ENCODE measurements around the gene ARHGDIG. TPM values are rescaled to one million over a fixed set of nuclear protein-coding genes. Genes with fewer than 3 reads are reported as not detected.
"Not testable (repeated sequence)": the region's sequence is repeated elsewhere in the genome, so short reads cannot be mapped to it uniquely, and the experiment has no call there.

Gene ARHGDIG
- total RNA-seq, 1 donor from 2014 or later, result not detected

DNA sequence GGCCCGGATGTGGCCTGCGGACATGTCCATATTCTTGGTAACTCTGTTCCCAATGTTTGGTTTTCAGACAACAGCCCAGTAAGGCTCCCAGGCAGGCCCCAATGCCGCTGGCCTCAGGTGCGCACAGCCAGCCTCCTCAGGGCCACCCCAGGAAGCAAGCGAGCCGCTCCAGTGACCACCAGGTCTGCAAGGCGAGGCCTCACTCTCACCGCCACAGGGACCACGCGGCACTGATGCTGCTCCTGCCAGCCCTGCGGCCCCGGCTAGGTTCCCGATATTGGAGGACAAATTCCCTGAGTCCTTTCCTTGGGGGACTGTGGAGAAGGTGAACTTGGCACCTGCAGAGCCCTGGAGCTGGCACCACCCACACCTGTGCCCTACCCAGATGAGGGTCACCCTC is 21.6 kb downstream of the ARHGDIG start:
- ATAC-seq, result no peak

DNA sequence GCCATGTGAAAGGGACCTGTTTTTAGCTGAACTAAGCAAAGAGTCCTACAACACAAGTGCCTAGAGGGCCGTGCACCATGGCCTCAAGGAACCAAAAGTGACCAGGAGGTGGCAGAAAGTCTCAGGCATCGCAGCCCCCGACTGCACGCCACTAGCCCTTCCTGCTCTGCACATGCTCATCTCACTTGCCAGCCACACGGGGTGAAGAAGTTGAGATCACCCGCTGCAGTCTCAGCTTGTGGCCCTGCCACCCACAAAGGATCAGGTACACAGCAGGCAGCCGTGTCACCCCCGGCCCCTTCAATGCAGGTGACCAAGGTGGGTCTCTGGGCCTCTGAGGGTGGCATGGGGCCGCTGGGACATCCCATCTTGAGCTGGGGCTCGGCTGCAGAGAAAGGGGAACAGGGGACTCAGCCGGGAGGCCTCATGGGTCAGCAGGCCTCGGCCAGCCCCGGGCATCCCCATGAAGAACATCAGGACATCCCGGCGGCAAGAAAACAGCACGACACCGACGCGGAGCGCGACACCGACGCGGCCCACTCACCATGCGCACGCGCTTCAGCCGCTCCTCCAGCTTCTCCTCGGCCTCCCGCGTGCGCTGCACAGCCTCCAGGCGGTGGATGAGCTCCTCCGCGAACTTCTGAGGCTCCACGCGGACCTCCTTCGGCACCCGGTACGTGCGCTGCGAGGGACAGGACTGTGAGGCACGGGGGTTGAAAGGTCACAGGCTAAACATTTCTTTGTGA is 23.5 kb downstream of the ARHGDIG start:
- ATAC-seq, result no peak

DNA sequence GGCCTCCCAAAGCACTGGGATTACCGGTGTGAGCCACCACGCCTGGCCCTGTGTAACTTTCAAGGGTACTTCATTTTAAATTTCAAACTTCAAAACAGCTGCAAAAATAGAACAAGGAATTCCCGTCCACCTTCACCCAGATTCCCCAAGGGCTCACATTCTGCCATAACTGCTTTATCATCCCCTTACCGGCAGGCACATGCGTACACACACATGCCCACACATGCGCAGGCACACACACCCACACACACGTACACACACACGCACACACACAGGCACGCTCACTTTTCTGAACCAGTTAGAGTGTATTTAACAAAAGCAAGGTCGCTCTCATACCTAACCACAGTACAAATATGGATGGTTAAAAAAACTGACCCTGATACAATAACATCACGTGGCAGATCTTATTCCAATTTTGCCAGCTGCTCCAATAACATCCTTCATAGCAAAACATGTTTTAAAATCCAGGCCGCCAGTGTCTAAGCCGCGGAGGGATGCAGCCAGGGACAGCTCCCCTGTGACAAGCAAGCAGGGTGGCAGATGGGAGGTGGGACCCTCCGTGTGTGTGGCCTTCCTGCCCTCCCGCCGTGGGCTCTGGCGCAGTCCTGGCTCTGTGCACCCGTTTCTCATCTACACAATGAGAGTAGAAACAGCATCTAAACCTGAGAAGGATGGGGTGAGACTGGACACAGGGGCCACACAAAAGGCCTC is 25.7 kb downstream of the ARHGDIG start:
- peak; percentile 69 for ATAC-seq

DNA sequence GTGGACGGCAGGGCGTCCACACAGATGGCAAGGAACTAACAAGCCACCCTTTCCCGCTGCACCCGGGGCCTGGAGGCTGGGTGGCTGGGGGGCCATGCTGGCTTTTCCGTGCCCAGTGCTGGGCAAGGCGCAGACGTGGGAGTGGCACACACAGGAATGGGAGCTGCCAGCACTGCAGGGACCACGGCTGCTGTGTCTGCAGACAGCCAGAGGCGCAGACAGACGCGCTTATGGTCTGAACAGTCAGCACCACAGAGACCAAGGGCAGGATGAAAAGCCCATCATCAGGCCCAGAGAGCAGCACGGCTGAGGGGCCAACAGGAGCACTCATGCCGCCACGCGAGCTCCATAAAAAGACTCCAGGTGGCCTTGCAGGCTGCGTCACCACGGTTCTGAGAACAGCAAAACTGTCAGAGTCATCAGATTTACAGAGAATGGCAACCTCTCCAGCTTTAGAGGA is 26.6 kb downstream of the ARHGDIG start:
- ATAC-seq, result no peak

DNA sequence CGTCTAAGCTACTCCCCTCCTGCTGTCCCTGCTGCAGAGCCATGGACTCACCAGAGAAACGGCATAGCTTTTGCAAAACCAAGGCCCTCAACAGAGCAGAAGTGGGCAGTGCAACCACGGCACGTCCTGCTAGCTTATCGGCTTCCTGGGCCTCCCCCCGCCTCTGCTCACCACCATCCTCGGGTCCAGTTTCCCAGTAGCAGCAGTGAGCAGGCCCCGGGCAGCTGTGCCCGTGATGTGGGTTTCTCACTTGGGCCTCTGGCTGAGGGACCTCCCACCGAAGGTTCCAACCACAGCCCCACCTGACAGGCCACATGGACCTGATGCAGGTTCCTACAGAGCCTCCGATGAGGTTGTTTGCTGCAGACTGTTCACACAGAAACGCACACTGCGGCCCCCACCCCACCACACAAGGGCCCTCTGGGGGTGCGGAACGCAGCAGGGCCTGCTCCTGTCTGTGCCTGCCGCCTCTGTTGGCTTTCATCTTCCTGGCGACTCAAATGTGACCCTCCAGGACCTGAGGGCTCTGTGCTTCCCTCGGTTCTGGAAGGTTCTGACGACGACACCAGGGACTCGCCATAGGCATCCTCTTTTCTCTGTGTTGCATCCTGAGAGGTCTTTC is 27.4 kb downstream of the ARHGDIG start:
- no peak for ATAC-seq

DNA sequence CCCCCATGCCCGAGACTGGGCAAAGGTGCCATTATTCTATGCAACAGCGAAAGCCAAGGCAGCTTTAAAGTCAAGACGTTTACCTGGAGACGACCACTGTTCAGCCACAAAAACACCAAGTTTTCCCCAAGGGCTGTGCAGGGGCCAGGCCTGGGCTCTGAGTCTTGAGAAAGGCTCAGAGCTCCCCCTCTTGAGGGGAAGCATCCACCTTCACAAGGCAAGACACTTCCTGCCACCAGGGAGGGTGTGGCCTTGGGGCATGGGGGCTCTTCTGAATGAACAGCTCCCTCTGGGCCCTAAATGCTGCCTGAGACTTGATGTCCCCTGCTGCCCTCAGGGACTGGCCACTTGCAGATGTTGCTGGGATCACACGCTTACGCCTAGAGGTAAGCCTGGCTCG is 29.1 kb downstream of the ARHGDIG start:
- no peak for ATAC-seq

DNA sequence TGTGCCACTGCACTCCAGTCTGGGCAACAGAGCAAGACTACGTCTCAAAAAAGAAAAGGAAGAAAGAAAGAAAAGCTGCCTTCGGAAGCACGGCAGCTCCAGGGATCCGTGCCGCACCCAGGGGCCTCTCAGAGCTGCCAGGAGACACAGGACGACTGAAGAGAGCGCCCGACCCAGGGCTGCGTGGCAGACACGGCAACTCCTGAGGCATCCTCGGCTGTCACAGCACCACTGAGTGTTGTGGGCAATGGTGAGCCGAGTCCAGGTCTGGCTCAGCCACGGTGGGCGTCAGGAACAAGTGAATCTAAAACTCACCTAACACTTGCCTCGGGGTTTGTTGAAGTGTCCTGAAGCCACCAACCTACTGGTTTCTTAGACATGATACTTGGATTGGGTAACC is 31.3 kb downstream of the ARHGDIG start:
- no peak for ATAC-seq

DNA sequence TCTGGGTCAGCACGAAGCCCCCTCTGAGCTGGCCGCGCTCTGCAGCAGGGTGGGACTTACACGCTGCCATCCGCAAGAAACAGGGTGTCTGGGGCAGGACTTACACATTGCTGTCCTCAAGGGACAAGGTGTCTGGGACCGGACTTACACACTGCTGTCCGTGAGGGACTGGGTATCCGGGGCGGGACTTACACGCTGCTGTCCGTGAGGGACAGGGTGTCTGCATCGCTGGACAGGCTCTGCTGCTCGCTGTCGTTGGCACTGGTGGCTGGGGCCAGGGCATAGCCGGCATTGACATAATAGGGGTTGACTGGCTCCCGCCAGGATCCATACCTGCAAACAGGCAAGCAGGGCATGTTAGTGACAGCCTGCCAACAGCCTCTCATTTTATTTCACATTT is 34.0 kb downstream of the ARHGDIG start:
- no peak for ATAC-seq

DNA sequence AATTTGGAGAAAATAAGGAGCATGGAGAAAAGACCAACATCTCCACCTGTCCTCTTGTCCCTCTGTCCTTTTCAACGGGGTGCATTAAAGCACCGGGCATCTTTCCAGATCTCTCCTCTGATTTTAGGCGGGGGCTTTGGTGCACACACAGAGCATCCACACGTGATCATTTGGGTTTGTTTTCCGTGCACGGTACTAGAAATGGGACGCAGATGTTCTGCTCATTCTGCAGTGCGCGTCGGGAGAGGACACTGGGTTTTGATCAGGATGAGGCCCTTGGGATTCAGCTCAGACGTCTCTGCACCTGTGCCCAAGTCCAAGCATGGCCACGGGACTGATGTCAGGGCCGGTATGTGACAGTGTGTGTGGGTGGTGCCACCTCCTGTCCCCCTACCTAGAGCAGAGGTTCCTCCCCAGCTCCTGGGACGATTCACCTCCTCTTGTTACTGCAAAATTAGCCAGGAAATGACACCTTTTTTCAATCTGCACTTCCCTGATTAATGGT is 34.5 kb downstream of the ARHGDIG start:
- ATAC-seq, result no peak

DNA sequence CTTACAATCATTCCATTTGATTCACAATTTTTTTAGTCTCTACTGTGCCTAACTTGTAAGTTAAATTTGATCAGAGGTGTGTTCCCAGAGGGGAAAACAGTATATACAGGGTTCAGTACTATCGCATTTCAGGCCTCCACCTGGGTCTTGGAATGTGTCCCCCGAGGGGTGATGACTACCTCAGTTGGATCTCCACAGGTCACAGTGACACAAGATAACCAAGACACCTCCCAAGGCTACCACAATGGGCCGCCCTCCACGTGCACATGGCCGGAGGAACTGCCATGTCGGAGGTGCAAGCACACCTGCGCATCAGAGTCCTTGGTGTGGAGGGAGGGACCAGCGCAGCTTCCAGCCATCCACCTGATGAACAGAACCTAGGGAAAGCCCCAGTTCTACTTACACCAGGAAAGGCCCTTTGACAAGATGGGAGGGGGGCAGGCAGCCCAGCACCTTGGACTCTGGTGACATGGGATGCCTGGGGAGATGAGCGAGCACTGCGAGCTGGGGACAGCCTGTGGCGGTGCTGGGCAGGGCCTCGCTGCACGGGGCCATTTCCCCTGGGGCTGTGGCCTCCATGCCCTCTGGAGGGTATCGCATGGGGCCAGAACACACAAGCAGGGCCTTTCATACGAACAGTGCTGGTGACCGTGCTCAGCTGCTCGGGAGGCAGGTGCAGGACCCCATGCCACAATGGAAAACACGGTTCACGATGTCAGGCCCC is 36.5 kb downstream of the ARHGDIG start:
- no peak for ATAC-seq

DNA sequence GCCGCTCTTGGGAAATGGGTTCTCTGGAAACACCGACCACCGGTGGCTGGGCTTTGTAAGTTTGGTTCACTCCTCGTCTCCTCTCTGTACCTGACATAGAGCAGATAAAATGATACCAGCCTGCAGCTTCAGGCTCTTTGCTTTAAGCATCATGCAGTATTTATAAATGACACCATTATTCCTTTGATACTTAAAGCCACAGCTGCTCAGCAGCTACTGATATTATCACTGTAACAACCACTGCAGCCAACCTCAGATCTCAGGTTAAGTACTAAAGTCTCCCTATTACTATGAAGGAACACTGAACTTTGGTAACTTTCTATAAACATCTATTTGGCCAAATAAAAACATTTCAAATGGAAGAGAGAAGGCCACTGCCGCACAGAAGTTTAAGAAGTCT is 37.2 kb downstream of the ARHGDIG start:
- ATAC-seq, result no peak

DNA sequence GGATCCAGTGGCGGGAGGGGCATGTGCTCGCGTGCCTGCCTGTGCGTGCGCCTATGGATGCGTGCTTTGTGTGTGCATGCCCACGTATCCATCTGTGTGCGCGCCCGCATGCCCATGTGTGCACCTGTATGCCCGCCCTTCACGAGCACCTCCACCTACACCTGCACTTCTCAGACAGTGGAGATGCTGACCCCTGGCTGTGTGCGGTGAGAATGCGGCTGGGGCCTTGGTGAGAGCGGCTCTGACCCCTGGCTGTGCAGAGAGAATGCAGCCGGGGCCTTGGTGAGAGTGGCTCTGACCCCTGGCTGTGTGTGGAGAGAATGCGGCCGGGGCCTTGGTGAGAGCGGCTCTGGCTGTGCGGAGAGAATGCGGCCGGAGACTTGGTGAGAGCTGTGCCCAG is 38.2 kb downstream of the ARHGDIG start:
- ATAC-seq, result no peak

DNA sequence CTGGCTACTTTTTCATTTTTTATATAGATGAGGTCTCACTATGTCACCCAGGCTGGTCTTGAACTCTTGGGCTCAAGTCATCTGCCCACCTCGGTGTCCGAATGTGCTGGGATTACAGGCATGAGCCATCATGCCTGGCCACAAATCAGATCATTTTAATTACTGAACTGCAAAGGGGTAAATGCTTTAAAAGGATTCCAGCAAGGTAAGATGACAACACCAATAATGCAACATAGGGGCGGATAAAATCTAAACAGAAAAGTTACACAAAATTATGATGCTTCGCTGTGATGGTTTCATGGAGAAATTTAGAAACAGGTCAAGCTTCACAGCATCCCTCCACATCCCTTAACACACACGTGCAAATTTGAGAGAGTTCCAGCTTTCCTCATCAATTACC is 39.8 kb downstream of the ARHGDIG start:
- ATAC-seq, result no peak

DNA sequence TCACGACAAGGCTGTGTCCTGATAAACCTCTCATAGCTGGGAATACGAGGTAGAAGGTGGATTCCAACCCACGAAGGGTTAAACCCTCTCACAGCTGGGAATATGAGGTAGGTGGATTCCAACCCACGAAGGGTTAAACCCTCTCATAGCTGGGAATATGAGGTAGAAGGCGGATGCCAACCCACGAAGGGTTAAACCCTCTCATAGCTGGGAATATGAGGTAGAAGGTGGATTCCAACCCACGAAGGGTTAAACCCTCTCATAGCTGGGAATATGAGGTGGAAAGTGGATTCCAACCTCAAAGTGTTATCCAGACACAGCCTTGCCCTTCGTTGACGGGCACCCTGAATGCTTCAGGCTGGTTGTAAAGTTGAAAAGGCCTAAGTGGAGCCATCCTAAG is 41.1 kb downstream of the ARHGDIG start:
- no peak for ATAC-seq

DNA sequence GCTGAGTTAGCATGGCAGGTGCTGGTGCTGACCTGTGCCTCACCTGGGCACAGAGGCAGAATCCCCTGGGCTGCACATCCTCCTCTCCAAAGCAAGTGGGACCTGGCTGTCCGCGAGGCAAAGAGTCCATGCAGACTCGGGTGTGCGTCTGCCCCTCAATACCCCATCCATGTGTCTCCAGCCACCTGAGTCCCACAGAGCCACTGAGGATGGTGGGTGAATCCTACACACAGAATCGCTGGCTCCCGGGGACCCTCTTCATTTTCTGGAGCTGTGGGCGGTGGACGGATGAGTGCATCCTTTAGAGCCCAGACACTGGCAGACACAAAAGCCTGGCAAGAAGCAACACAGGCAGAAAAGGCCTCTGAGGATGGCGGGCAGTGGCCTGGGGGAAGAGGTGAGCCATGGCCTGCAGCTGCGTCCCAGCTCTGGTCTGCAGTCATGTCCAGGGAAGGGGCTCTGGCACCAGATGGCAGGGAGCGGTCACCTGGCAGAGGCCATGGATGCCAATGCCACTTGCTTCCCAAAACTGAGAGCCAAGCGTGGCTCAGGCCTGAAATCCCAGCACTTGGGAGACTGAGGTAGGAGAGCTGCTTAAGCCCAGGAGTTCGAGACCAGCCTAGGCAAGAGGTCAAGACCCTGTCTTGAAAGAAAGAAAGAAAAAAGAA is 42.2 kb downstream of the ARHGDIG start:
- no peak for ATAC-seq

DNA sequence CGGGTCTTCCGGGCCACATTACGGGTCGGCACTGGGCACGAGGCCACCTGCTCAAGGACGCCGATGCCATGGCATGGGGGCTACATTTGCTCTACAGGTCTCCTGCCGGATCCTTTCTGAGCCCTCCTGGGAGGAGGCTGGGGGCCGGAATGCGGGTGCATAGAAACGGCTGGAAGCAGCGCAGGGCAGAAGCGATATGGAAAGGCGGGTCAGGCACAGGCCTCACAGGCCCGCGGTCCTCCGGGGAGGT is 43.7 kb downstream of the ARHGDIG start:
- no peak for ATAC-seq

DNA sequence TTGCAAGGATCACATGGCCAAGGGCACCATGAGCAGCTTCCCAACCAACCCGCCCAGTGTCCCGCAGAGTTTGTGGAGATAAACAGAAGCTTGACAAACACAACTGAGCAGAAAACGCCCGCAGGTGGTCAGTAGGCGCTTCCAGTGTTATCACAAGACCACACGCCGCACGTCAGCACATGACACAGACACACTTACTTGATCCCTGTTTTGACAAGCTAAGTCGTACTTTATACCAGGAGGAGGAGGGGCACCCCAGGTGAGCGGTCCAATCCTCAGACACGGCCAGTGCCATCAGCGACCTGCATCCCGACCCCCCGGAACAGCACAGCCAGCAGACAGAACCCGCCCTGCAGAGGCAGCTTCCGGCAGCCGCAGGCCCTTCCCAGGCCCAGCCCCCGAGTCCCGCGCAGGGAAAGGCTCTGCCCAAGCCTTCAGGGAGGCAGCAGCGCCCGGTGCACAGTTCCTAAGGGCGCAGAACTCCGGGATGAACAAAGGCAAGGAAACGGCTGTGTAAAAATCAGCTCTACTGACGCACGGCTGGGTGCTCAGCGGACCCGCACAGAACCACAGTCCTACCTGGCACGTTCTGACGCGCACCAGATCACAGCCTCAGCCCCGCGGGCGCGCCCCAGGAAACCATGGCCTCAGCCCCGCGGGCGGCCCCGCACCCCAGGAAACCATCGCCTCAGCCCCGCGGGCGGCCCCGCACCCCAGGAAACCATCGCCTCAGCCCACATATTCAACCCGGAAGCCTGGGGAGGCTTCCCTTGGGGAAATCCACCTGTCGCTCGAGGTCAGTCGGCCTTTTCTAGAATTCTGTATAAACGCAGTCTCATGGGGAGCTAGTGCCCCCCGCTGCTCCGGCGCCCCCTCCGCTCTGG is 44.3 kb downstream of the ARHGDIG start:
- ATAC-seq, result peak; percentile 50

DNA sequence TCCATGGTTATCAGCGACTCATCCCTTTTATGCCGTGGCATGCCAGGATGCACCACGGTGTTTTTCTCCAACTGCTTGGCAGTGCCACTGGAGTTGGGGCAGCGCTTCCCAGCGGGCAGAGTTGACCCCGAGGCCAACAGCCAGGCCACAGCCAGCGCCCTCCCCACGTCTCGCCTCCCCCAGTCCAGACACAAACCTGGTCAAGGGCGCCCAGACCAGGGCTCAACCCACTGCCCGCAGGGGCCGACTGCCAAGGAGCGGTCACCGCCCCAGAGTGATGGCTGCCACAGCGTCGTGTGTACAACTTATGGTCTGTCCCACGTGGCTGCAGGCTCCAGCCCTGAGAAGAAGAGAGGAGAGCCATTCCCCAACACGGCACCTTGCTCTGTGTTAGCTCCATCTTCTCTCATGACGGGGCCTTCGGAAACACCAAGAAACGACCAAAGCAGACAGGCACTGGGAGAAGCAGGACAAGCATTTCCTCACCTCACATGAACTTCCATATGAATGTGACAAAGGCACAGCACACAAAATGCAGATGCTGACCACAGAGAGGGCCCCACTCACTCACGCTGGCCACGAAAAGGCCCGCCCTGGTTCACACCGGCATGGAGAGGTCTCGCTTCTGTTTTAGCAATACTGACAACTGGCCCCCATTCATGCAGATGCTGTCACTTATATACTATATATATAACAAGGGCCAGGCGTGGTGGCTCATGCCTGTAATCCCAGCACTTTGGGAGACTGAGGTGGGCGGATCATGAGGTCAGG is 45.2 kb downstream of the ARHGDIG start:
- no peak for ATAC-seq

DNA sequence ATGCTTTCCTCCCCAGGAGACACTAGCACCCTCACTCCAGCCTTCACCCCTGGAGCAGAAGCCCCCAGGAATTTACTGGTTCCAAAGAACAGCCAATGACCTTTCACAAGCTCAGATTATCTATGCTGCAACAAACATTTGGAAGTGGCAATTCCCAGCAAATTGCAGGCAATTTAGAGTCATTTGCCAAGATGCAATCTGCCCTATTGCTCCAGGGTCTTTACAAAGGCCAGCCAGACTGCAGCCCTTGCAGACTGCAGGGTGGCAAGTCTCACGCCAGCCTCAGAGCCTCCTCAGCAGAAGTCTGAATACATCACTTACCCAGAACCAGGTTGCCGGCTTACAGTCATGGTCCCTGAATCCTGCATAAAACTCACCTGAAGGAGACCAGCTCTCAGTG is 50.4 kb downstream of the ARHGDIG start:
- ATAC-seq, result no peak

DNA sequence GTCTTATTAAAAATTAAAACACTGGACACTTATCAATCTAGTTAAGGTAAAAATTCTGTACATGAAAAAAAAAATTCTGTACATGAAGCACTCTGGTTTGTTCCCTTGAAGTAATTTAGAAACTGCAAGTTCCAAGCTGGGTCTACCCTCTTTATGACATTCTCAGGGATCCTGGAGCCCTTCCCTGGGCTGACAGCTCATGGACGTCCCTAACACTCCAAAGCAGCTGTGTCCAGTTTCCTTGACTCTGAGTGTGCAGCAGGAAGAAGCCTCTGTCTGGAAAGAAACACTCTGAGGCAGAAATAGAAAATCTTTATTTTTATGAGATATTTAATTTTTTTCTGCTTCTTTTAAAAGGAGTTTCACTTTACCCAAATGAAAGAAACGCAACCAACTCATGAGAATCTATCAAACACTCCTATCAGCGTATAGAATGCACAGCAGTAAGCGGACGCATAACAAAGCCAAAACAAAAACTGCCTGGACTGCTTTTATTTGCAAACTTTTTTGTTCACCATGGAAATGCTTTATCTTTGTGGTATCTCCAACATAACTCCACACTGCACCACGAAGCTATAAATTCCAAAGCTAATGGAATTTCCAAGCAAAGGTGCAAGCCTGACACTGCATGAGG is 50.9 kb downstream of the ARHGDIG start:
- not testable (repeated sequence) for ATAC-seq

Data from esophagus mucosa (tissue), 1 donor.